Dedifferentiated amniotic fluid mesenchymal stem cell (primary cell): ENCODE data around the gene TMPRSS4.

Experiments used
- DNase-seq: peaks from one replicate; pipeline ENCODE4 v3.0.0-alpha.2; 2016; ENCODE audit errors: extremely low spot score

The TMPRSS4 gene

DNA sequence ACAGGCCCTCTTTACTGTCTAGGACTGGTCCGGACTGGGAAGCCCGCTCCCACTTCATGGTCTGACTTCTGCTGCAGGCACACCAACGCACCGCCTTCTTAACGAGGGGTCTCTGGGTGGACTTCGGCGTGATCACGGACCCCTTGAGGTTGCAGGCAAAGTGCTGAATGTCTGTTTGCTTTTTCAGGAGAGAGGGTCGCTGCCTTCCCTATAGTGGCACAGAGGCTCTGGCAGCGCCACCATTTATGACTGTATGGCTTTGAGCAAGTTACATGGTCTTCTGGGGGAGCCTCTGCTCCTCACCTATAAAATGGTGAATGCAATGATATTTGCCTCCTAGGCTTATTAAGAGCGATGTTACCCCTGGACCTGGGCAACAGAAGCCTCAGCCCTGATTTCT is 77.1 kb downstream of the TMPRSS4 start:
- DNase-seq: no peak

- no peak for DNase-seq
Observed at GRCh38 chr11:118154641-118155040, 77.8 kb downstream of the TMPRSS4 start.

- DNase-seq: no peak
Observed at GRCh38 chr11:118155776-118156530, 79.1 kb downstream of the TMPRSS4 start.

- DNase-seq: no peak
Observed at GRCh38 chr11:118156531-118157185, 79.8 kb downstream of the TMPRSS4 start.

DNA sequence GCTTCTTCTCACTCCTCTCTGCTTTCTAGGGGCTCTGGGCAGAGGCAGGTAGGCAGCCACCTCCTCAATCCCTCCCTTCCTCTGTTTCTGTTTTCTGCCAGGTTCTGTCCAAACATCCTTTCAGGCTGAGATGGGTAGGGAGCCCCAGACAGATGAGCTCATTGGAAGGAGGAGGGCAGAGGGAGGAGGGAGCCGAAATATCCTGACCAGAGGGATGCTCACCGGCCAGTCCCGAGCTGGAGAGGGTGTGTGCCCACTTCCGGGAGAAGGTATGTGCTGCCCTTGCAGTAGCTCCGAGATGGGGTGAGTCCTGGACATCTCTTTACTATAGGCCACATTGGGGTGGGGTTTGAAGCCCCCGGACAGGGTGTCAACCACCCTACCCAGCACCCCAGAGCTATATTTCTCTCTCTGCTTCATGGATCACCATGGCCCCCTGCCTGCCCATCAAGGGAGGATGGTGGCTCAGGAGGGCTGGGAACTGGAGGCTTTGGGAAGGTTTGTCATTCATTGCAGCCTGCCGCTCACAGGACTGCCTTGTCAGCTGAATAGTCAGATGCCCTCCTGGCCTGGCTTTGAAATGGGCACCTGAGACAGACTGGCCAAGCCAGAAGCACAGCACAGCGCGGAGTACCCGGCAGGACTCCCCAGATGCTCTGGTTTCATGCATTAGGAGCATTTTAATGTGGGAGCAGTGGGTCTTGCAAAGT is 80.5 kb downstream of the TMPRSS4 start:
- no peak for DNase-seq

GRCh38 chr11:118161786-118162185 is 84.9 kb downstream of the TMPRSS4 start:
- no peak for DNase-seq

- DNase-seq: no peak
Observed at GRCh38 chr11:118162846-118163245, 86.0 kb downstream of the TMPRSS4 start.

DNA sequence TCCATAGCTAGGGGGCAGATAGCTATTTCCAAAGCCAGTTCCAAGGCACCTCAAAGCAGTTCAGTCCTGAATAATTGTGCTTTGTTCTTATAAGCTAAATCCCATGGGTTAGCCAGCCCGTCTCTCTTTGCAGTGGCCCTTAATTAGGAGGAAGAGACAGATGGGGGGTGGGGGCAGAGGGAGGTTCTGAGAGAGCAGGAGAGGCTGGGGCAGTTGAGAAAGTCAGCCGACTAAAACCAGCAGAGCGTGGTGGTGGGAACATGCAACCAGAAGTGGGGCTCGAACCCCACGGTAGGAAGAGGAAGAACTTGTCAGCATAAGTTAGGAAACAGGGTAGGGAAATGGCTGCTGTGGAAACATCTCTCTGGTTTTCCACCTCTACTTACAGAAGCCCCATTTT is 86.6 kb downstream of the TMPRSS4 start:
- DNase-seq: no peak

- no peak for DNase-seq
Observed at GRCh38 chr11:118164885-118165284, 88.0 kb downstream of the TMPRSS4 start.

DNA sequence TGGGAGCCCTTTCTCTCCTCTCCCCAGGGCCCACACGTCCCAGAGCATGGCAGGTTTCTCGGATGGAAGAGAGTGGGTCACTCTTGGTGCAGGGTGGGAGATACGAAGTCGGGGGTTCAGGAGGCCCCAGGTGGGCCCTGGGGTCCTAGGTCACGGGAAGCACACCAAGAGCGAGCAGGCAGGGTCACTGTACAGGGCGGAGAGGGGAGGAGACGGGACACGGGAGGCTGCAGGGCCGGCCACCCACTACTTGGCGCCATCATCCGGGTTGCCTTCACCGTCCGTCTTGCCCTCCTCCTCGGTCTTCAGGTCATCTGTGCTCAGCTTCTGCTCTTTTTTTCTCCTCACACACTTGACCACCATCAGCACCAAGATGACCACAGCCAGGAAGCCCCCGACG is 89.8 kb downstream of the TMPRSS4 start:
- no peak for DNase-seq

DNA sequence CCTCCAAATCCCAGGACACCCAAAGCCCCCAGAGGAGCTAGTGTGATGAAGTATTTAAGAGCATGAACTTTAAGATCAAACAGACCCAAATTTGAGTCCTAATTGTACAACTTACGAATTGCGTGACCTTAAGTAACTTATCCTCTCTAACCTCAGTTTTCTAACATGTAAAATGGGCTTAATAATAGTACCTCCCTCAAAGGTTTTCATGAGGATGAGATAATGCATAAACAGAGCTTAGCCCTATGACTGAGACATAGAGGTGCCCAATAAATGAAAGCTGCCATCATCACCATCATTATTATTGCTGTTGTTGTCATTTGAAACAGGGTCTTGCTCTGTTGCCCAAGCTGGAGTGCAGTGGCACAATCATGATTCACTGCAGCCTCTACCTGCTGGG is 90.4 kb downstream of the TMPRSS4 start:
- DNase-seq: no peak

- DNase-seq: no peak
Observed at GRCh38 chr11:118167906-118168305, 91.0 kb downstream of the TMPRSS4 start.

GRCh38 chr11:118168316-118168715 is 91.4 kb downstream of the TMPRSS4 start:
- DNase-seq: no peak

DNA sequence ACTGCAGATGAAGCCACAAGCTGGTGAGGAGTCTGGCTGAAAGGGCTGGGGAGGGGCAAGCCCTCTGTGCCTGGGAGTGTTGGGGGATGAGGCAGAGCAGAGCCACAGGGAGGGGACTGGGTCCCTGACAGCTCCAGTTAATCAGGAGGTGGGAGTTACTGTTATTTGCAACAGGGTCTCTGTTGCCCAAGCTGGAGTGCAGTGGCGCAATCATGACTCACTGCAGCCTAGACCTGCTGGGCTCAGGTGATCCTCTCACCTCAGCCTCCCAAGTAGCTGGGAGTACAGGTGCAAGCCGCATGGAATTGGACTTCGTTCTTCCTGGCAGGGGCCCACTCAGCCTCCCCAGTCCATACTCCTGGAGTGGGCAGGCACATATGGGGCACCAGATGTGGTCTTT is 91.9 kb downstream of the TMPRSS4 start:
- DNase-seq: no peak

- DNase-seq: no peak
Observed at GRCh38 chr11:118169300-118170140, 92.6 kb downstream of the TMPRSS4 start.

GRCh38 chr11:118170231-118170630 is 93.4 kb downstream of the TMPRSS4 start:
- no peak for DNase-seq

- no peak for DNase-seq
Observed at GRCh38 chr11:118170882-118171268, 94.0 kb downstream of the TMPRSS4 start.
